Nephron (organoid): ENCODE results near the gene TAF8.

Experiments used
- H3K27ac Mint-ChIP-seq, 3 experiments: 2 replicates each; pipeline ENCODE4 v1.8.0; 2020; ENCODE audit warnings: mixed read lengths in 3 of 3, mild to moderate bottlenecking in 2 of 3, moderate library complexity in 1 of 3
- H3K27me3 Mint-ChIP-seq: 2 replicates; pipeline ENCODE4 v1.8.0; 2021; ENCODE audit warnings: low read depth, mild to moderate bottlenecking, moderate library complexity, mixed read lengths
- H3K36me3 Mint-ChIP-seq: 2 replicates; pipeline ENCODE4 v1.8.0; 2020; ENCODE audit warnings: low read depth, mixed read lengths
- H3K4me1 Mint-ChIP-seq: 2 replicates; pipeline ENCODE4 v1.8.0; 2020; ENCODE audit warnings: mixed read lengths
- H3K4me3 Mint-ChIP-seq, 3 experiments: 2 replicates each; pipeline ENCODE4 v1.8.0; 2020; ENCODE audit warnings: mild to moderate bottlenecking in 3 of 3, mixed read lengths in 3 of 3, moderate library complexity in 2 of 3
- H3K9me3 Mint-ChIP-seq: 2 replicates; pipeline ENCODE4 v1.8.0; 2020; ENCODE audit warnings: mixed read lengths
- TF ChIP-seq, protein P1 (sequence below), 3 experiments: fragments of 200-600 bp; sonication (generic); IDR thresholded peaks; one replicate each; pipeline ENCODE4 v1.5.0; 2021; ENCODE audit warnings: antibody characterized with exemption in 3 of 3; ENCODE audit not compliant: unreplicated experiment in 3 of 3

Gene TAF8

DNA sequence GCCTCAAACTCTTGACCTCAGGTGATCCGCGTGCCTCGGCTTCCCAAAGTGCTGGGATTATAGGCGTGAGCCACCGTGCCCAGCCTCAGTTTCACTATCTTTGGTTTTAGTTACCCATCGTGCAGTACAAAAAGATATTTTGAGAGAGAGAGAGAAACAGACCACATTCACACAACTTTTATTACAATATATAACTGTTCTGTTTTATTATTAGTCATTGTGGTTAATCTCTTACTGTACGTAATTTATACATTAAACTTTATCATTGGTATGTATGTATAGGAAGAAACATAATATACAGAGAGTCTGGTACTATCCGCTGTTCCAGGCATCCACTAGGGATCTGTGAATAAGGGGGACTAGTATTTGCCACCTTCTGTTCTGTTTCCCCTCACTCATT lies 29.4 kb upstream of the TAF8 start:
- peak overlapping the region in 1 of 3 experiments; percentile 7 for H3K27ac Mint-ChIP-seq
- H3K36me3 Mint-ChIP-seq = no peaks in the 10 kb centered on the region
- peaks cover 3% of the 10 kb centered on the region for H3K27me3 Mint-ChIP-seq
- no peak overlapping the region for H3K4me3 Mint-ChIP-seq
- no peaks in the 10 kb centered on the region for H3K9me3 Mint-ChIP-seq
- TF ChIP-seq, protein P1, sequence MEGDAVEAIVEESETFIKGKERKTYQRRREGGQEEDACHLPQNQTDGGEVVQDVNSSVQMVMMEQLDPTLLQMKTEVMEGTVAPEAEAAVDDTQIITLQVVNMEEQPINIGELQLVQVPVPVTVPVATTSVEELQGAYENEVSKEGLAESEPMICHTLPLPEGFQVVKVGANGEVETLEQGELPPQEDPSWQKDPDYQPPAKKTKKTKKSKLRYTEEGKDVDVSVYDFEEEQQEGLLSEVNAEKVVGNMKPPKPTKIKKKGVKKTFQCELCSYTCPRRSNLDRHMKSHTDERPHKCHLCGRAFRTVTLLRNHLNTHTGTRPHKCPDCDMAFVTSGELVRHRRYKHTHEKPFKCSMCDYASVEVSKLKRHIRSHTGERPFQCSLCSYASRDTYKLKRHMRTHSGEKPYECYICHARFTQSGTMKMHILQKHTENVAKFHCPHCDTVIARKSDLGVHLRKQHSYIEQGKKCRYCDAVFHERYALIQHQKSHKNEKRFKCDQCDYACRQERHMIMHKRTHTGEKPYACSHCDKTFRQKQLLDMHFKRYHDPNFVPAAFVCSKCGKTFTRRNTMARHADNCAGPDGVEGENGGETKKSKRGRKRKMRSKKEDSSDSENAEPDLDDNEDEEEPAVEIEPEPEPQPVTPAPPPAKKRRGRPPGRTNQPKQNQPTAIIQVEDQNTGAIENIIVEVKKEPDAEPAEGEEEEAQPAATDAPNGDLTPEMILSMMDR (IDR thresholded peaks at IDR 0.05; ENCODE audit: unreplicated experiment in 3 of 3) = no peak
- H3K4me1 Mint-ChIP-seq = peaks cover 28% of the 10 kb centered on the region

DNA sequence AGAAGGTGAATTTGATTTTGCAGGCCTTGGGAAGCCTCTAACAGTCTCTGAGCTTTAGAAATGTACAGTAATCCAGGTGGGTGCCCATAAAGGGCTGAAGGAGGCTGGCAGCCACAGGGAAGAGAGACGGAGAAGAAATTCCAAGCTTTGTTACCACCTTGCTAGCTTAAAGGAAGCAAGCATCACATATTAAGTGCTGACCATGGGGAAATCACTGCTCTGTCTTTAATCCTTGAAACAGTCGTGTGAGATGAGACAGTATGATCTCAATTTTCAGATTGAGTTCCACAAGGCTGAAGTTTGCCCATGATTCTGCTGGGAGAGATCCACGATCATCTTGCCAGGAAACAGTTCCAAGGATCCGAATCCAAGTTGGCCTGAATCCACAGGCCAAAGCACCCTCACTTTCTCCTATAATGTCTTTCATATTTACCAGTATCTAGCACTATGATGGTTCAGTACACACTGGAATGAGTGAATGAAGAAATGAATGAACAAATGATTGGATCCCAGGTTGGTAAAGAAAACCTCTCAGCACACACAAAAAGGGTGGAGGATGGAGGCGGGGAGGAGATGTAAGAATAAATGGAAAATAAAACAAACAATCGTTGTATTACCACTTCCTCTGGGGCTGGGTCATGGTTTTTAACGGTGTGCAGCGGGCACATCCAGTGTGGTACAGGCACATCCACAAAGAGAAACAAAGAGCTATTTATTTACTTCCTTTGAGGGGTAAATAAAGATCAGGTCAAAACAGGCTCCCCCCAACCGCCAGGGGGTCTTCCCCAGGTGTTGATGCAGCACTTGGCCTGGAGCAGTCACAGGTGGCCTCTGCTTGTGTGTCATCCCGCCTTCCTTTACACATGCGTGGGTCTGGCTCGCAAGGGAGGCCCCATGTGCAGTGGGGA lies 28.2 kb upstream of the TAF8 start:
- TF ChIP-seq, protein P1 (IDR thresholded peaks at IDR 0.05; ENCODE audit: unreplicated experiment in 3 of 3) = no peak
- H3K36me3 Mint-ChIP-seq = no peaks in the 10 kb centered on the region
- H3K27ac Mint-ChIP-seq = peak overlapping the region in 1 of 3 experiments; percentile 7
- no peak overlapping the region for H3K4me3 Mint-ChIP-seq
- H3K27me3 Mint-ChIP-seq = peaks cover 3% of the 10 kb centered on the region
- no peaks in the 10 kb centered on the region for H3K9me3 Mint-ChIP-seq
- H3K4me1 Mint-ChIP-seq = peaks cover 31% of the 10 kb centered on the region

DNA sequence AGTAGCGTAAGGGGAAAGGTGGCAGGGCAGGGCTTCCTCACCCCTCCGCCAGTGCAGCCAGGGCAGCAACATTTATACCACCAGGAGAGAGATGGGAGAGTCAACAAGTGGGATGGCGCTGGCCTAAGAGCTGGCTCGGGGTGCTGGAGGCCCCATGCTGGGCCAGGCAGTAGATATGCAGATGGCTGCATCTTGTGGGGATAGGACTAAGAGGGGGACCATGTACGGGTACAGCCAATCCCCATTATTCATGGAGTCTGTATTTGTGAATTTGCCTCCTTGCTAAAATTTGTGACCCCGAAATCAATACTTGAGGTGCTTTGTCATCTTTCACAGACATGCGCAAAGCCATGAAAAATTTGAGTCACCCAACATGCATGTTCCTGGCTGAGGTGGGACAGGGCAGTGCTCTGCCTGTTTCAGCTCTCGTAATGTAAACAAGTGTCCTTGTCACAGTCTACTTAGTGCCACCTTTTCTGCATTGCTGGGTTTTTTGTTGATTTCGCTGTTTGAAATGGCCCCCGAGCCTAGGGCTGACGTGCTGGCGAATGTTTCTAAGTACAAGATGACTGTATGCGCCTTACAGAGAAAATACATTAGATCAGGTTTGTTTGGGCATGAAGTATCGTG lies 27.5 kb upstream of the TAF8 start:
- H3K27me3 Mint-ChIP-seq = peaks cover 3% of the 10 kb centered on the region
- peaks cover 27% of the 10 kb centered on the region for H3K4me1 Mint-ChIP-seq
- no peak overlapping the region for H3K27ac Mint-ChIP-seq
- H3K4me3 Mint-ChIP-seq = no peak overlapping the region
- TF ChIP-seq, protein P1 (IDR thresholded peaks at IDR 0.05; ENCODE audit: unreplicated experiment in 3 of 3) = no peak
- H3K9me3 Mint-ChIP-seq = no peaks in the 10 kb centered on the region
- H3K36me3 Mint-ChIP-seq = no peaks in the 10 kb centered on the region

DNA sequence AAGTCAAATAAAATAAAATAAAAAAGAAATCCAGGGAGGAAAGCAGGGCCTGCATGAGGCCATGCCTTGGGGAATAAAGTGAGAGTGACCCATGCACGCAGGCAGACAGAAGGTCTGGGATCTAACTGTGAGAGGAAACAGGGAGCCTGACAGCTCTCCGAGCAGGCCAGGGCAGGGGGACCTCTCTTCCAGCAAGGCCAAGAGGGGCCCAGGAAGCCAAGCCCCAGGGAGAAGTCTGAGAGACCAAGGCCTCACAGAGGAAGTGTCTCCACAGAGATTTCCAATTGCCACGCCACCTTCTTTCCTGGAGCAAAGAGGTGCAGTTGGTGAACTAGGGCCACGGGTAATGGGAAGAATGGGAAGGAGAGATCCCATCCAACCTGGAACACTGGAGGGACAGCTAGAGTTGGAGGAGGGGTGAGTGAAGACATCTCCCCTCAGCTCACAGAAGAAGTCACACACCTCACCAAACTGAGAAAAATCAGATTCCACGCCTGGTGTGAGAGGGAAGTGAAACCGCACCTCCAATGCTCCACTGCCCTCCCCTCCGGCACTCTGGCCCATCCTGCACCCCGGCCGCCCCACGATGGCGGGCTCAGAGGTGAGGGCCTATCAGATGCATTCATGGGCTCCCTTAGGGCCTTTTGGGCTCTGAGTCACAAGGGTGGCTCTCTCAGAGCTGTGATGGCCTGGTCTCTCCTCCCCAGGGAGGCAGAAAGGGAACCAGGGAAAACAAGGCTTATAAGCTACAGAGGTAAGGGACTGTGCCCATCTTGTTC lies 25.1 kb upstream of the TAF8 start:
- no peaks in the 10 kb centered on the region for H3K9me3 Mint-ChIP-seq
- H3K4me3 Mint-ChIP-seq = no peak overlapping the region
- peaks cover 3% of the 10 kb centered on the region for H3K27me3 Mint-ChIP-seq
- H3K27ac Mint-ChIP-seq = peak overlapping the region in 1 of 3 experiments; percentile 42
- no peaks in the 10 kb centered on the region for H3K36me3 Mint-ChIP-seq
- TF ChIP-seq, protein P1 (IDR thresholded peaks at IDR 0.05; ENCODE audit: unreplicated experiment in 3 of 3) = no peak
- peaks cover 48% of the 10 kb centered on the region for H3K4me1 Mint-ChIP-seq

DNA sequence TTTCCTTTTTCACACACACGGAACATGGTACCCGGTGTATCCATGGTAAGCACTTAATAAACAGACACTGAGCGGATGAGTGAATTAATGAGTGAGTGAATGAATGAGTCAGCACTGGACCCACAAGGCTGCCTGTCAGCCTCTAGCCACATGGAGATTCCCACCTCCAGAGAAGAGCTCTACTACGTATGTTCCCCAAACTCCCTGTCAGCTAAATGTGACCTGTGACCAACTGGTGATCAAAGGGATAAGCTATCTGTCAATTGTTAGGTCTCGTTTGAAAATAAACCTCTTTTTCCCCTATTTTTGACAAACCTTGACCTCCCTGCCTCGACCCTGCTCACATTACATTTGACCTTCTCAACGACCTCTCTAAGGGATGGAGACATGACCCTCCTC lies 24.5 kb upstream of the TAF8 start:
- TF ChIP-seq, protein P1 (IDR thresholded peaks at IDR 0.05; ENCODE audit: unreplicated experiment in 3 of 3) = no peak
- H3K4me1 Mint-ChIP-seq = peaks cover 54% of the 10 kb centered on the region
- H3K27ac Mint-ChIP-seq = peak overlapping the region in 1 of 3 experiments; percentile 42
- no peak overlapping the region for H3K4me3 Mint-ChIP-seq
- no peaks in the 10 kb centered on the region for H3K36me3 Mint-ChIP-seq
- peaks cover 3% of the 10 kb centered on the region for H3K27me3 Mint-ChIP-seq
- H3K9me3 Mint-ChIP-seq = no peaks in the 10 kb centered on the region
